HG02852 (cell line): ENCODE results near the gene RGS10.
A peak's percentile ranks its signal among the peaks of the same experiment; 100 is the strongest.
"Not testable (repeated sequence)": the region's sequence is repeated elsewhere in the genome, so short reads cannot be mapped to it uniquely, and the experiment has no call there.

Experiments
- ATAC-seq: cut with Tn5 transposase; IDR thresholded peaks from one replicate; pipeline ENCODE4 v1.9.1; 2021; ENCODE audit warnings: mild to moderate bottlenecking, moderate library complexity; ENCODE audit not compliant: unreplicated experiment

RGS10 gene

DNA sequence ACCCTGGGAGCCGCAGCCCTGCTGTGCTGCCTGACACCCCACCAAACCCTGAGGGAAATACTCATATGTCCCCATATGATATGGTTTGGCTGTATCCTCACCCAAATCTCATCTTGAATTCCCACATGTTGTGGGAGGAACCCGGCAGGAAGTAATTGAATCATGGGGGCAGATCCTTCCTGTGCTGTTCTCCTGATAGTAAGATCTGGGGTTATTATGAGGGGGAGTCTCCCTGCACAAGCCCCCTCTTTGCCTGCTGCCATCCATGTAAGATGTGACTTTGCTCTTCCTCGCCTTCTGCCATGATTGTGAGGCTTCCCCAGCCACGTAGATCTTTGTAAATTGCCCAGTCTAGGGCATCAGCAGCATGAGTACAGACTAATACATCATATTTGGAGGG is 68.7 kb downstream of the RGS10 start:
- ATAC-seq, result no peak

DNA sequence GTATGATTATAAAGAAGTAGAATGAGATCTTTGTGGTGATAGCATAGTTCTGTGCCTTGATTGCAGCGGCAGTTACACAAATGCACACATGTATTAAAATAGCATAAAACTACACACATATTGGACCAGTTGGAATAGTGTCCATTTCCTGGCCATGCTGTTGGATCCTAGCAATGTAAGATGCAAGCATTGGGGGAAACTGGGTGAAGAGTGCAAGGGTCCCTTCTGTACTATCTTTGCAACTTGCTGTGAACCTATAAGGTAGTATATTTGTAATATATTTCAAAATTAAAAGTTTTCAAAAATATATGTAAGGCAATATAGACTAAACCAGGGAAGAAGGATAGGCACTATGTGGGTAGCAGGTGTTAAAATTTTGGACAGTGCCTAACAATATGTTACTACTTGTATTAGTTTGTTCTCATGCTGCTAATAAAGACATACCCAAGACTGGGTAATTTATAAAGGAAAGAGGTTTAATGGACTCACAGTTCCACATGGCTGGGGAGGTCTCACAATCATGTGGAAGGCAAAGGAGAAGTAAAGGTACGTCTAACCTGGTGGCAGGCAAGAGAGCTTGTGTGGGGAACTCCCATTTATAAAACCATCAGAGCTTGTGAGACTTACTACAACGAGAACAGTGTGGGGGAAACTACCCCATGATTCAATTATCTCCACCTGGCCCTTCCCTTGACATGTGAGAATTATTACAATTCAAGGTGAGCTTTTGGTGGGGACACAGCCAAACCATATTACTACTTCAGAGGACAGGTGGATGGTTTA is 71.4 kb downstream of the RGS10 start:
- no peak for ATAC-seq

DNA sequence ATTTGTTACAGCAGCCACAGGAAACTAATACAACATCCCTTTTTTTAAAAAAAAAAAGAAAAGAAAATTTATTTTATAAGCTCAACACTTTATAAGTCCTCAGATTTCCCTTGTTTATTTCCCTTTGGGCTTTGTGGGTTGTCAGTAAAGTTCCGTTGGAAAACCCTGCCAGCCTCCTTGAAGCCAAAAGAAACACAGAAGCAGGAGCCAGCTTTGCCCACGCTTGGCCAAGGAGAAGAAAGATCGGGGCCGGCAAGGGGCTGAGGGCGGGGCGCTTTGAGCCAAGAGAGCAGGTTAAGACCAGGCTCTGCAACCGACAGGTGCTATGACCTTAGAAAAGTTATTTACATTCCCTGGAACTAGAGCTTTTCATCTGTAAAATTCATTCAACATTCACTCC is 72.7 kb downstream of the RGS10 start:
- ATAC-seq, result no peak

DNA sequence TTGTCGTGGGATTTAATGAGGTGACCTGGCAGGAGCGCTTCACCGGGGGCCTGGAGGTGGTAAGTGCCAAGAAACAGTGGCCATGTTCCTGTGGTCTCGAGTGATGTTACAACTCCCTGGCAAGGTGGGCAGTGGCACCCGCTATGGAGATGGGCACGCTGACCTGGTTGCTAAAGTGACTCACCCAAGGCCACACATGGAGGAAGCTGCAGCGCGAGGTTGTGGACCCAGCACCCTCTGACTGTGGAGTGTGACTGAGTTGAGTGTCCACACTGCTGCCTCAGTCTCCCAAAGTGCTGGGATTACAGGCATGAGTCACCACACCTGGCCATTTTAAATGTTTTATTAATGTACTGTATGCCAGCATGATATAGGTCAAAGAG is 73.2 kb downstream of the RGS10 start:
- no peak for ATAC-seq

DNA sequence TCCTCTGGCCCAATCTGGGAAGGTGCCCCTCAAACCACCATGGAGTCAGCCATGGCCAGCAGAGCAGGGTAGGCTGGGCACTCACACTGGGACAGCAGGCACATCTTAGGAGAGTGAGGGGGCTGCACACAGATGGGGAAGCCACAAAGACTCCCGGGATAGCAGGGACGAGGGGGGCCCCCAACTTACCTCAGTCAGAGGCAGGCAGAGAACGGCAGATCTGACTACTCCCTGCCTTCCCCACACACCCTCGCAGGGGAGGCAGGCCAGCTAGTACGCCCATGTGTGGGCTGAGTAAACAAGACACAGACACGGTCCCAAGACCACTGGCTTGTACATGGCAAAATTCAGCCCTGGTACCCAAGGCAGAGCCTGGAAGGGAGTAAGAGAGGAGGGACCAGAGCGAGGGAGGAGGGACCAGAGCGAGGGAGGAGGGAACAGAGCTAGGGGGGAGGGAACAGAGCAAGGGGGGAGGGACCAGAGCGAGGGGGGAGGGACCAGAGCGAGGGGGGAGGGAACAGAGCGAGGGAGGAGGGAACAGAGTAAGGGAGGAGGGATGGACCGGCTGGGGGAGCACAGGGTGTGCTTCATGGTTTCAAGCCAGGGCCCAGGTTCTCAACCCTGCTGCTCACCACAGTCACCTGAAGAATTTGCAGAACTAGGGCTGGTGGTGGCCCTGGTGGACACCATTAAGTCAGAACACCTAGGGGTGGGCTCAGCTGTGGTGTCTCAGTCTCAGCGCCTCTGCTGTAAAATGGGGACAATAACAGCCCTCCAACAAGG is 73.8 kb downstream of the RGS10 start:
- ATAC-seq, result no peak

DNA sequence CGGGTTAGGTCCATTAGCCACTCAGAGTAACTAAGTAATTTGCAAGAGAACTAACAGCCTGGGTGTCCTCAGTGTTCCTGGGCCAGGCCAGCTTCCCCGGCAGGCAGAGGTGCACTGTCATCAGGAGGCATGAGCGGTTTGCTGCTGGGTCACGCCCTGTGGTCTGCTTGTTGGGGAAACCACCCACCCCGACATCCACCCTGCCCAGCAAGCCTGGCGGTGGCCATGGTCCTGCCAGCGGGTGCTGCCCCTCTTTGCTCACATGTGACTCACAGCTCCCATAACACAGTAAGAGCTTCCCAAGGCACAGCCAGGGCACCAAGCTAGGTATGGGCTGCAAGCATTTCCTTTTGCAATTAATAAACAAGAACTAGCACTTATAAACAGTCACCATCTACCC is 75.9 kb downstream of the RGS10 start:
- ATAC-seq, result no peak

- no peak for ATAC-seq
Measured at GRCh38 chr10:119466076-119466475, 76.4 kb downstream of the RGS10 start.

DNA sequence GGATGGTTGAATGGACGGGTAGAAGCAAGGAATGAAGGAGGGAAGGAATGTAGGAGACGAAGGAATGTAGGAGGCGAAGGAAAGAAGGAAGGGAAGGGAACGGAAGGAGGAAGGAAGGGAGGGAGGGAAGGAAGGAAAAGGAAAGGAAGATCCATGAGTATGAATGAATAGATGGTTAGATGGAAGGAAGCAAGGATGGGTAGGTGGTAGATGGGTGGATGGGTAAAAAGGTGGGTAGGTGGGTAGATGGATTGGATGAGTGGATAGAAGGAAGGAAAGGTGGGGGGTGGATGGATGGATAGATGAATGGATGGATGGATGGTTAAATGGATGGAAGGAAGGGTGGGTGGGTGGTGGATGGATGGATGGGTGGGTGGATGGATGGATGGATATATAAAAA is 77.4 kb downstream of the RGS10 start:
- no peak for ATAC-seq

- ATAC-seq, result not testable (repeated sequence)
Measured at GRCh38 chr10:119463195-119463594, 79.3 kb downstream of the RGS10 start.

DNA sequence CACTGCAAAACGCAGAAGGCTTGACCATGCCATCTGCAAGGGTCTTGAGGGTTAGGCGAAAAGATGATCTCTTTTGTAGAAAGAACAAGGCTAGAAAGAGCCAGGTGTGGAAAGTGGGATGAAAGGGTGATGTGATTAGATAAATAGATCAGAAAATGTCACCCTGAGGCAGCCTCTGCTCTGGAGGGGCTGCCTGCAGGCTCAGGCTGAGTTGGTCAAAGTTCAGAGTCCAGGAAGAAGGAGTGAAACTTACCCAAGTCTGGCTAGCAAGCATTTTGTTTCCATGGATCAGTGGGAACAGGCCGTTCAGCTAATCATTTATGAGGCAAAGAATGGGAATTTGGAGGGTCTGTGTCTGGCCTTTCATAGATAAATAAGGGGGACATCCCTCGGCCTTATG is 79.7 kb downstream of the RGS10 start:
- no peak for ATAC-seq

DNA sequence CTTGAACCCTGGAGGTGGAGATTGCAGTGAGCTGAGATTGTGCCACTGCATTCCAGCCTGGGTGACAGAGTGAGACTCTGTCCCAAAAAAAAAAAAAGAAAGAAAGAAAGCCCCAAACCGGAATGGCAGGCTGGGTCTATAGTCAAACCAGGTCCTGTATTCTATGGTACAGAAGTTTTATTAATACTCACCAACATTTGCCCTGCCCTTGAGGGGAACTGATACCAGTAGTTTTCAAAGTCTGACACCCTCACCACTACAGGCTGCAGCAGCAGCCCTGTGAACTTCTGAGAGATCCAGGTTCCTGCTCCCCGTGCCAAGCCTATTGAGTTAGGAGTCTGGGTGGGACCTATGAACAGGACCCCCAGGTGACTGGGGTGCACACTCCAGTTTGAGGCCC is 80.6 kb downstream of the RGS10 start:
- ATAC-seq, result peak; percentile 49

DNA sequence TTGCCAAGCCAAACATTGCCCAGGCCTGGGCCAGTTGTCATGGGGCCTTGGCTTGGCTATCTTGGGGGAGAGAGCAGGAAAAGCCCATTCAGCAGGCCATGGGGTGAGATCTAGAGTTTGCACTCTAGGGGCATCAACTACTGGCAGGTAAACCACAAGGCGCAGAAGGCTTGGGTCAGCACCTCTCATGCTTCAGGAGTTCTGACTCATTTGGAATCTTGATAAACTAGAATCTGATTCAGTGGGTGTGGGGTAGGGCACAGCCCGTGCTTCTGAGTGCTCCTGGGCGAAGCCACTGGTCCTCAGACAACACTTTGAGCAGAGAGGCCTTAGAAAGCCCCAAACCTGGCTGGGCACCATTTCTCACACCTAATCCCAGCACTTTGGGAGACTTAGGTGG is 81.1 kb downstream of the RGS10 start:
- peak; percentile 72 for ATAC-seq

- no peak for ATAC-seq
Measured at GRCh38 chr10:119460369-119461195, 81.9 kb downstream of the RGS10 start.

DNA sequence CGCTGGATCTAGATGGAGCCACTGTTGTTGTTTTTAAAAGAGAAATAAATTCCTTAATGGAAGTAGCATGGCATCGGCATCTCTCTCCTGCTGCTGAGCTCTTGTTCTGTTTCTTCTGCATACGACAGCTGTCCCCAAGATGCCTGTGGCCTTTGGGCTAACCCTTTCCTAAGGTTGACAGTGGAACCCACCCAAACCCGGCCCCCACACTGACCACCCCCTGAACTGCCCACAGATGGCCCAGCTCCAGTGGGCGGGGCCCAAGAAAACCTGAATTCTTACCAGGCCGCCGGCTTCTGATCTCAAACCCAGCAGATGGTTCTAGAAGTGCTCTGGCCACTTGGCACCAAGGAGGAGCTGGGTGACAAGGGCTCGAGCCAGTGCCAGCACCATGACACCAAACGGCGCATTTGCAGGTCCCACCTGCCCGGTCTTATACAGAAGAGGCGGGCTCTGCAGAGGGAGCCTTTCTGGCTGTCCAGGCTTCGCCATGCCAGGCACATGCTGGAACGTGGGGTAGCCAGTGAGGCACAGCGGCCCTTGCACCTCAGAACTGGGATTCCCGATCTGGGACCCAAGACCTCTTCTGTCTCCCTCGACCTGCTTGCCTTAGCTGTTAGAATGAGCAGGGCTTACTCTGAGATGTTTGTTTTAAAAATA is 82.7 kb downstream of the RGS10 start:
- ATAC-seq, result no peak

DNA sequence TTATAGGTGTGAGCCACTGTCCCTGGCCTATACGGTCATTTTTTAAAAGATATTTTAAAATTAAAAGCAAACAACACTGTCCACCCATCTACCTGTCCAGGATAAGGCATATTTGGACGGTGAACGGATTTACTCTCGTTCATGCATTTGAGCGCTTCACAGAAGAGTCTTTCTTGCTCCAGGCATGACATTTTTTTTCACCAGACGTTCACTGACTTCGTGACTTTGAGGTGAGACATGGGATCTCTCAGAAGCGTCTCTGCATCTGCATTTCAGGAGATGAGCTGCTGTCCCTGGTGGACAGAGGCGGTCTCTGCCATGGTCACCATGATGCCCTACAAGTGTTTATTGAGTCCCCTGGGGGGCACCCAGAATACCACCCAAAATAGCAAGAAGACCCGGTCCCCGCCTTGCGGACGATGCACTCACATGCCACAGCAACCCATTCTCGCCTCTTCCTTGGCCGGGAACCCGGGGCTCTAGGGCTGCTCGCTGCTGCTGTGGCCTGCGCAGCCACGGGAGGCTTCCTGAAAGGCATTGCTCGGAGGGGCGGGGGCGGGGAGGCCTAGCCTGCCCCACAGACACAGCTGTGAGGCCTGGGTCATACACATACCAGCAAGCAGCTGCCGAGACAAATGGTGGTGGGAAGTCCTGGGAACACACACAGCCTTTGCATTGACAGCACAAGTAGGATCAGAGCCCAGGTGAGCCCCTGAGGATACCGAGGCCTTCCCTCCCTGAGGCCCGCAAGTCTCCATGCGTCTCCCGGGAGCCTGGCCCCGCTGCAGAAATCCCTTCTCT is 84.4 kb downstream of the RGS10 start:
- ATAC-seq, result no peak

- ATAC-seq, result no peak
Measured at GRCh38 chr10:119456435-119456810, 86.1 kb downstream of the RGS10 start.

GRCh38 chr10:119455609-119456434 is 86.7 kb downstream of the RGS10 start:
- ATAC-seq, result peak; percentile 71

DNA sequence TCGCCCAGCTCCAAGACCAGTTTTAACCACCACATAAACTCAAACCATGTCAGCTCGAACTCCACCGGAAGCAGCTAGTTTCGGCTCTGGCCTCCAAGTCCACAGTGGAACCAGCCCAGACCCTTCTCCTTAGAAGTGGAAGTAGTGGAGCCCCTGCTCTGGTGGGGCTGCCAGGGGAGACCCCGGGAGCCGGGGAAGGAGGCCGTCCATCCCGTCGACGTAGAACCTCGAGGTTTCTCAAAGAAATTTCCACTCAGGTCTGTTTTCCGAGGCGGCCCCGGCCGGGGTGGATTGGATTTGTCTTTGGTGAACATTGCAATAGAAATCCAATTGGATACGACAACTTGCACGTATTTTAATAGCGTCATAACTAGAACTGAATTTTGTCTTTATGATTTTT is 87.5 kb downstream of the RGS10 start:
- ATAC-seq, result no peak

- no peak for ATAC-seq
Measured at GRCh38 chr10:119454316-119454715, 88.2 kb downstream of the RGS10 start.
